AG08396 (cell line): ENCODE data around the gene PDZRN3.

Source experiments
- DNase-seq: peaks from one replicate; pipeline ENCODE4 v3.0.0; 2012; ENCODE audit warnings: low spot score, mixed read lengths

PDZRN3 gene

GRCh38 chr3:73555076-73555475 lies 69.7 kb downstream of the PDZRN3 start:
- no peak for DNase-seq

GRCh38 chr3:73552700-73553099 lies 72.0 kb downstream of the PDZRN3 start:
- peak; percentile 37 for DNase-seq

GRCh38 chr3:73550032-73550431 lies 74.7 kb downstream of the PDZRN3 start:
- DNase-seq: no peak

GRCh38 chr3:73549051-73549600 lies 75.6 kb downstream of the PDZRN3 start:
- no peak for DNase-seq

- DNase-seq: no peak
Observed at GRCh38 chr3:73548436-73548835, 76.3 kb downstream of the PDZRN3 start.

- peak; percentile 41 for DNase-seq
Observed at GRCh38 chr3:73547427-73548248, 77.1 kb downstream of the PDZRN3 start.

GRCh38 chr3:73546961-73547360 lies 77.8 kb downstream of the PDZRN3 start:
- DNase-seq: peak; percentile 70

- DNase-seq: no peak
Observed at GRCh38 chr3:73543412-73543811, 81.3 kb downstream of the PDZRN3 start.

GRCh38 chr3:73542136-73542535 lies 82.6 kb downstream of the PDZRN3 start:
- no peak for DNase-seq

GRCh38 chr3:73540969-73541740 lies 83.6 kb downstream of the PDZRN3 start:
- no peak for DNase-seq

GRCh38 chr3:73538486-73538885 lies 86.3 kb downstream of the PDZRN3 start:
- DNase-seq: no peak

GRCh38 chr3:73536952-73537351 lies 87.8 kb downstream of the PDZRN3 start:
- DNase-seq: no peak

- DNase-seq: no peak
Observed at GRCh38 chr3:73536336-73536895, 88.3 kb downstream of the PDZRN3 start.

- no peak for DNase-seq
Observed at GRCh38 chr3:73535931-73536330, 88.8 kb downstream of the PDZRN3 start.

GRCh38 chr3:73535137-73535536 lies 89.6 kb downstream of the PDZRN3 start:
- DNase-seq: no peak

- DNase-seq: peak; percentile 45
Observed at GRCh38 chr3:73530022-73530396, 94.7 kb downstream of the PDZRN3 start.

- DNase-seq: no peak
Observed at GRCh38 chr3:73529308-73530021, 95.3 kb downstream of the PDZRN3 start.

- no peak for DNase-seq
Observed at GRCh38 chr3:73525591-73525990, 99.2 kb downstream of the PDZRN3 start.

GRCh38 chr3:73523661-73524060 lies 101.1 kb downstream of the PDZRN3 start:
- DNase-seq: no peak

- no peak for DNase-seq
Observed at GRCh38 chr3:73521734-73522336, 102.9 kb downstream of the PDZRN3 start.

GRCh38 chr3:73520931-73521461 lies 103.7 kb downstream of the PDZRN3 start:
- DNase-seq: no peak
